PFSK-1 (cell line): ENCODE data around the gene DCTN2.

ENCODE experiments used
- FOXP2 ChIP-seq: optimal IDR thresholded peaks from 2 replicates; pipeline ENCODE3; 2011; ENCODE audit warnings: borderline replicate concordance, control low read depth, inconsistent platforms; ENCODE audit not compliant: insufficient read depth; ENCODE audit errors: extremely low read length, extremely low read depth
- POLR2AphosphoS5 ChIP-seq: IDR thresholded peaks from 2 replicates; pipeline ENCODE4 v1.6.1; 2012; ENCODE audit warnings: low read depth, mild to moderate bottlenecking, control low read depth, low read length, moderate library complexity
- SIN3A ChIP-seq: IDR thresholded peaks from 2 replicates; pipeline ENCODE4 v1.6.1; 2012; ENCODE audit warnings: mild to moderate bottlenecking, low read length, moderate library complexity, borderline replicate concordance; ENCODE audit not compliant: insufficient read depth
- TAF1 ChIP-seq: IDR thresholded peaks from 2 replicates; pipeline ENCODE4 v1.6.1; 2012; ENCODE audit warnings: low read length, control low read depth, borderline replicate concordance; ENCODE audit not compliant: insufficient read depth
- TF ChIP-seq, protein P1 (sequence below), 2 experiments: IDR thresholded peaks; 2 replicates each; pipeline versions ENCODE4 v1.6.1 to v1.8.0; 2011 to 2012; ENCODE audit warnings: low read depth in 2 of 2, low read length in 2 of 2, control low read depth in 1 of 2, inconsistent platforms in 1 of 2, mild to moderate bottlenecking in 1 of 2, moderate library complexity in 1 of 2; ENCODE audit not compliant: insufficient read depth in 1 of 2

The DCTN2 gene

DNA sequence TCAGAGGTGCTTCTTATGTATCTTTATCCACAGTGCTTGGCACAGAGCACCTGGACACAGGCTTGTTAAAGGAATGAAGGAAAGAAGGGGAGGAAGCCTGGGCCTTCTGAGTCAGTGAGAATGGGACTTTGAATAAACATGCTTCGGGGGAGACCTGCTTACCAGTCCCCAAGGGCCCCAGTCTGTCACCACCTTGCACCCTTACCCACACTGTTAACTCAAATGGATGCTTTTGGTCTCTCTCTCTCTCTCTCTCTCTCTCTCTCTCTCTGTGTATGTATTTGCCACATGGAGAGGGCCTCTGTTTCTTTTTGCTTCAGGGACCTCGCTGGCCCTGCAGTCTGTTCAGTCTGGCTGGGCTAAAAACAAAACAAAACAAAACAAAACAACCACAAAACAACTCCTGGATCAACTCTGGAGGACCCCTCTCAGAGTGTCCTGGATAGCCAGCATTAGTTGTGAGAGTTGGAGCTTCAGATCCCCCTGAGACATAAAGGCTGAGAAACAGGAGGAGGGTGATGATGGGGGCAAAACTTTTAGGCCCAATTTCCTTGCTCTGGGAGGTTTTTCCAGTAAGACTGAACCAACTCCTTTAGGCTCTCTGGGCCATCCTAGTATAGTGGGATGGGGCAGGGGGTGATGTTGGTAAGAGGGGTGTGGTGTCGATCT, 4.8 kb upstream of the DCTN2 start:
- no peak for TF ChIP-seq FOXP2
- no peak for TF ChIP-seq POLR2AphosphoS5

DNA sequence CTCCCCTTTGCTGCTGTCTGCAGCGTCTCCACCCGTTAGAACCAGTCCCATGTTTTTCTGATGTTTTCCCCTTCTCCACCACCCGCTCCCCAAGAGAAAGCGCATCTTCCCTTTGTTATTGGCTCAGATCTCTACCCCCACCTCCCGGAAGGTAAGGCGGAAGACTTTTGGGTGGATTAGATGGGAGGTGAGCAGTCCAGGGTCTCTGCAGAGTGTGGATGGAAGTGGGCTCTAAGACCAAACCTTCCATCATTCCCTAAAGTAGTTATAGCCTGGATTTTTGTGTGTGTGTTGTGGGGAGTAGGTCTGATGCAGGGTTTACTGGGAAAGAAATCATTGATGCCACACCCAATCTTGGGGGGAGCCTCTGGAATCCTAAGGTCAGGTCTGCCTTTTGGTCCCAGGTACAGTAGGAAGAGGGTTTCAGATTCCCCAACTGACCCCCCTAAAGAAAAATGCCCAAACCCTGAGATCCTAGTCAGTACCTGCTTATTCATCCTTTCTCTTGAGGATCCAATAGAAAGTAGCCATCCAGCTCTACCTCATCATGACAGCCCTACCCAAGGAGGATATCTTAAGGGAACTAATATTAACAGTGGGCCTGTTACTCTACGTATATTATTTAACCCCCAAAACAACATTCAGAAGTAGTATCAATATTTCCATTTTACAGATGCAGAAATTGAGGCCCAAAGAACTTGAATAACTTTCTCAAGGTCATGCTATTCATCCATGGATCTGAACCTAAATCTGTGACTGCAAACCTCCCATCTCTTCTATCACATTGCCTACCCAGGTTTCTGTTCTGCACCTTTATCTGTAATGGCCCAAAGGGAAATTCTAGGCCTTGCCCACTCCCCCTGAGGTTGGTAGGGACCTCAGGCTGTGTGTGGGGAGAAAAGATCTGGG, 3.9 kb upstream of the DCTN2 start:
- TF ChIP-seq SIN3A: no peak
- TF ChIP-seq, protein P1, sequence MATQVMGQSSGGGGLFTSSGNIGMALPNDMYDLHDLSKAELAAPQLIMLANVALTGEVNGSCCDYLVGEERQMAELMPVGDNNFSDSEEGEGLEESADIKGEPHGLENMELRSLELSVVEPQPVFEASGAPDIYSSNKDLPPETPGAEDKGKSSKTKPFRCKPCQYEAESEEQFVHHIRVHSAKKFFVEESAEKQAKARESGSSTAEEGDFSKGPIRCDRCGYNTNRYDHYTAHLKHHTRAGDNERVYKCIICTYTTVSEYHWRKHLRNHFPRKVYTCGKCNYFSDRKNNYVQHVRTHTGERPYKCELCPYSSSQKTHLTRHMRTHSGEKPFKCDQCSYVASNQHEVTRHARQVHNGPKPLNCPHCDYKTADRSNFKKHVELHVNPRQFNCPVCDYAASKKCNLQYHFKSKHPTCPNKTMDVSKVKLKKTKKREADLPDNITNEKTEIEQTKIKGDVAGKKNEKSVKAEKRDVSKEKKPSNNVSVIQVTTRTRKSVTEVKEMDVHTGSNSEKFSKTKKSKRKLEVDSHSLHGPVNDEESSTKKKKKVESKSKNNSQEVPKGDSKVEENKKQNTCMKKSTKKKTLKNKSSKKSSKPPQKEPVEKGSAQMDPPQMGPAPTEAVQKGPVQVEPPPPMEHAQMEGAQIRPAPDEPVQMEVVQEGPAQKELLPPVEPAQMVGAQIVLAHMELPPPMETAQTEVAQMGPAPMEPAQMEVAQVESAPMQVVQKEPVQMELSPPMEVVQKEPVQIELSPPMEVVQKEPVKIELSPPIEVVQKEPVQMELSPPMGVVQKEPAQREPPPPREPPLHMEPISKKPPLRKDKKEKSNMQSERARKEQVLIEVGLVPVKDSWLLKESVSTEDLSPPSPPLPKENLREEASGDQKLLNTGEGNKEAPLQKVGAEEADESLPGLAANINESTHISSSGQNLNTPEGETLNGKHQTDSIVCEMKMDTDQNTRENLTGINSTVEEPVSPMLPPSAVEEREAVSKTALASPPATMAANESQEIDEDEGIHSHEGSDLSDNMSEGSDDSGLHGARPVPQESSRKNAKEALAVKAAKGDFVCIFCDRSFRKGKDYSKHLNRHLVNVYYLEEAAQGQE (IDR thresholded peaks at IDR 0.05; ENCODE audit: insufficient read depth in 1 of 2, low read depth in 2 of 2, low read length in 2 of 2): no peak
- no peak for TF ChIP-seq FOXP2
- no peak for TF ChIP-seq TAF1
- TF ChIP-seq POLR2AphosphoS5: no peak

DNA sequence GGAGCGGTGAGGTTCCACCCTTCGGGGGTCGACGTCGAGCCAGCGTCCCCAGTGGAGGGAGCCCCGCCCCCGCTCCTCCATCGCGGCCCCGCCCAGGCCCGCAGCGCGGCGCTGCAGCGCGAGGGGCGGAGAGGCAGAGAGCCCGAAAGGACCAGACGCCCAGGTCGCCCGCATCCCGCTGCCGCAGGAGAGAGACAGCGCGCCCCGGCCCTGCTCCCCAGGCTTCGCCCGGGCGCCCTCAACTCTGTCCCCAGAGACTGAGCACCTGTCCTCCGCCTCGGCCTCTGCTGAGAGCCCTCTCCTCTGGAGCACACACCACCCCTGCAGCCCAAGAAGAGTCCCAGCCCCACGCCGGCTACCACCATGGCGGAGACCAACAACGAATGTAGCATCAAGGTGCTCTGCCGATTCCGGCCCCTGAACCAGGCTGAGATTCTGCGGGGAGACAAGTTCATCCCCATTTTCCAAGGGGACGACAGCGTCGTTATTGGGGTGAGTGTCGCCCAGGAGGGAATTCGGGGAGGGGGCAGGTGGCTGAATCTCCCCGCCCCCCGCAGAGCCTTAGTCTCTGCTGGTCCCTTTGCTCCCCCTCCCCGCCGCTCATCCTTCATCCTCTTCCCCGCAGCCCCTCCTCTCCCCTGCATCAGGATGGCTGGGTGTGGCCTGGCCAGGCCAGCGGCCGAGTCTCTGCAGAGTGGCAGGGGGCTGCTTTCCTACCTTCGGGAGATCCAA, 3.1 kb upstream of the DCTN2 start, which contains the start of gene KIF5A:
Gene KIF5A (plus strand): TSS at position 136 of the 732 bp plus-strand sequence. CDS start 228 bp downstream, at position 364.
- TF ChIP-seq, protein P1 (IDR thresholded peaks at IDR 0.05; ENCODE audit: insufficient read depth in 1 of 2, low read depth in 2 of 2, low read length in 2 of 2): no peak
- TF ChIP-seq FOXP2 (no peak), TAF1 (no peak), SIN3A (no peak), POLR2AphosphoS5 (no peak)

DNA sequence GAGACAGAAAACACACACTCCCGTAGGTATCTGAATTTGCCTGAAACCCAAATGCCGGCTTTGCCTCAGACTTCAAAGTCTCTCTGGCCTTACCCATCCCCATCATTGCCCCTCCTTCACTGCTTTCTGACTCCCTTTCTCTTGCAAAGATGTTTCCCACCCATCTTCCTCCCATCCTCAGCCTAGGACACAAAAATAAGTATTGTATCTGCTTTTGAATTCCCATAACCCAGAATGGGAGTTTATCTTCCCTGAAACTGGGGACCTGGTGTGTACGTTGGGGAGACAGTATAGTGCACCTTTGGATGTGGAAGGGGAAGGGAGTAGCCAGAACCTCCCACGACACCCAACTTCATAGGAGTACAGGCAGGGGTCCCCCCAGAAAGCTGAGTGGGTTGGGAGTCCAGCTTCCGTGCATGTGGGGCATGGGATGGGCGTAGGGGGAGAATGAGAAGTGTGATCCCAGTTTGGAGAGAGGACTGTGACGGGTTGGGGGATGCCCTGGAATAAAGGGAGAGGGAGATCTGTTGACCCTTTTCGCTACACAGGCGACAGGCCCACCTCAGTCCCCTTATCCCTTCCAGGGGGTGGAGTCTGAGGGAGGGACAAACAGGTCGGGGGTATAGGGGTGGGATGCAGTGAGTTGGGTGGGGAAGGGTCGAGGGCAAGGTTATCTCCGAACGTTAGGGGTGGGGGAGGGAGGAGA, 2.4 kb upstream of the DCTN2 start:
- TF ChIP-seq SIN3A (no peak), FOXP2 (no peak), POLR2AphosphoS5 (no peak), TAF1 (no peak)
- TF ChIP-seq, protein P1 (IDR thresholded peaks at IDR 0.05; ENCODE audit: insufficient read depth in 1 of 2, low read depth in 2 of 2, low read length in 2 of 2): no peak

DNA sequence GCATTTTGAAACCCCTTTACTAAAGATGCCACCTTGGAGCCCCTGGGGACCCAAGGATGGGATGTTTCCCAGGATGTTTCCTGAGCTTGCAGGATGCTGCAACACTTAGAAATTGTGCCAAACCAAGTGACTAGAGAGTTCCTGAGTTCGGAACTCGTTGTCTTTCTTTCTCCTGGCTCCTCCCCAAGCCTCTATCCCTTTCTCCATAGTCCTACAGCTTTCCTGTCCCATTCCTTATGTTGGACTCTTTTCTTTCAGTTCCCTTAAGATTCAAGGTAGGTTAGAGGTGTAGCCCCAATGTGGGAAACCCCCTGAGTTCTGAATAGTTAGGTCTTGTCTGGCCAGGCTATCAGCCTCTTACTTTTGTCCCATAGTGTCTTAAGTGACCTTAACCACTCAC, 1.5 kb upstream of the DCTN2 start:
- no peak for TF ChIP-seq TAF1
- TF ChIP-seq POLR2AphosphoS5: no peak
- TF ChIP-seq FOXP2: no peak
- TF ChIP-seq, protein P1 (IDR thresholded peaks at IDR 0.05; ENCODE audit: insufficient read depth in 1 of 2, low read depth in 2 of 2, low read length in 2 of 2): no peak
- no peak for TF ChIP-seq SIN3A
